H9 (cell line): ENCODE measurements around the gene ARCN1. TPM values are rescaled to one million over a fixed set of nuclear protein-coding genes. Genes with fewer than 3 reads are reported as not detected.
A peak's percentile ranks its signal among the peaks of the same experiment; 100 is the strongest.

Experiments
- DNase-seq: peaks from one replicate; pipeline ENCODE4 v3.0.0-alpha.2; 2017
- H2AFZ ChIP-seq: one replicate; pipeline ENCODE4 v1.6.1; 2013; ENCODE audit warnings: mild to moderate bottlenecking, low read length, control low read depth, moderate library complexity
- H2AK5ac ChIP-seq: 2 replicates; pipeline ENCODE4 v1.6.1; 2013; ENCODE audit warnings: low read length, control low read depth, mixed read lengths; ENCODE audit not compliant: insufficient read length
- H2BK120ac ChIP-seq: one replicate; pipeline ENCODE4 v1.6.1; 2013; ENCODE audit warnings: low read depth, mild to moderate bottlenecking, low read length, control low read depth, inconsistent platforms; ENCODE audit not compliant: poor library complexity, severe bottlenecking
- H2BK12ac ChIP-seq: 2 replicates; pipeline ENCODE4 v1.6.1; 2013; ENCODE audit warnings: low read length, control low read depth, mixed read lengths, low read depth; ENCODE audit not compliant: insufficient read length
- H2BK15ac ChIP-seq: 2 replicates; pipeline ENCODE4 v1.6.1; 2013; ENCODE audit warnings: low read depth, low read length, control low read depth
- H2BK20ac ChIP-seq: one replicate; pipeline ENCODE4 v1.6.1; 2013; ENCODE audit warnings: low read depth, mild to moderate bottlenecking, low read length, control low read depth, inconsistent platforms; ENCODE audit not compliant: poor library complexity, severe bottlenecking
- H2BK5ac ChIP-seq: 2 replicates; pipeline ENCODE4 v1.6.1; 2013; ENCODE audit warnings: low read length, control low read depth, mixed read lengths; ENCODE audit not compliant: insufficient read length
- H3K14ac ChIP-seq: 2 replicates; pipeline ENCODE4 v1.6.1; 2013; ENCODE audit warnings: low read length, control low read depth; ENCODE audit not compliant: insufficient read depth
- H3K18ac ChIP-seq: 2 replicates; pipeline ENCODE4 v1.6.1; 2013; ENCODE audit warnings: low read depth, mild to moderate bottlenecking, mixed read lengths, low read length, control low read depth; ENCODE audit not compliant: insufficient read length
- H3K23ac ChIP-seq: 2 replicates; pipeline ENCODE4 v1.6.1; 2013; ENCODE audit warnings: low read length, control low read depth, mixed read lengths, low read depth; ENCODE audit not compliant: insufficient read length
- H3K23me2 ChIP-seq: 2 replicates; pipeline ENCODE4 v1.6.1; 2013; ENCODE audit warnings: low read depth, mild to moderate bottlenecking, mixed read lengths, low read length, control low read depth; ENCODE audit not compliant: insufficient read length, poor library complexity, severe bottlenecking
- H3K27ac ChIP-seq: 2 replicates; pipeline ENCODE4 v1.5.1; 2013; ENCODE audit warnings: low read length, control low read depth, mixed read lengths, low read depth; ENCODE audit not compliant: insufficient read length
- H3K27me3 ChIP-seq: 2 replicates; pipeline ENCODE4 v1.6.1; 2013; ENCODE audit warnings: low read length, control low read depth, inconsistent platforms; ENCODE audit not compliant: insufficient read depth
- H3K4ac ChIP-seq: 2 replicates; pipeline ENCODE4 v1.6.1; 2013; ENCODE audit warnings: low read depth, mild to moderate bottlenecking, control low read depth, inconsistent platforms, low read length, moderate library complexity
- H3K4me1 ChIP-seq: 2 replicates; pipeline ENCODE4 v1.6.1; 2013; ENCODE audit warnings: low read length, control low read depth, inconsistent platforms; ENCODE audit not compliant: insufficient read depth
- H3K4me2 ChIP-seq: 2 replicates; pipeline ENCODE4 v1.6.1; 2013; ENCODE audit warnings: low read length, control low read depth, mixed read lengths; ENCODE audit not compliant: insufficient read length, insufficient read depth
- H3K56ac ChIP-seq: 2 replicates; pipeline ENCODE4 v1.6.1; 2013; ENCODE audit warnings: low read depth, mild to moderate bottlenecking, mixed read lengths, low read length, control low read depth; ENCODE audit not compliant: insufficient read length
- H3K79me1 ChIP-seq: 2 replicates; pipeline ENCODE4 v1.6.1; 2013; ENCODE audit warnings: low read depth, mild to moderate bottlenecking, moderate library complexity, low read length, control low read depth, inconsistent platforms; ENCODE audit not compliant: insufficient read depth, poor library complexity, severe bottlenecking
- H3K79me2 ChIP-seq: 2 replicates; pipeline ENCODE4 v1.6.1; 2013; ENCODE audit warnings: low read length, control low read depth, inconsistent platforms; ENCODE audit not compliant: insufficient read depth
- H3K9ac ChIP-seq: 2 replicates; pipeline ENCODE4 v1.6.1; 2013; ENCODE audit warnings: low read length, control low read depth, mixed read lengths; ENCODE audit not compliant: insufficient read length; ENCODE audit errors: extremely low read depth
- H3K9me3 ChIP-seq: one replicate; pipeline ENCODE4 v1.6.1; 2013; ENCODE audit warnings: low read depth, low read length, inconsistent platforms; ENCODE audit not compliant: control insufficient read depth
- H3T11ph ChIP-seq: one replicate; pipeline ENCODE4 v1.6.1; 2013; ENCODE audit warnings: mild to moderate bottlenecking, low read length, control low read depth, inconsistent platforms
- H4K20me1 ChIP-seq: one replicate; pipeline ENCODE4 v1.6.1; 2013; ENCODE audit not compliant: control insufficient read depth, insufficient read length, insufficient read depth
- H4K5ac ChIP-seq: 2 replicates; pipeline ENCODE4 v1.6.1; 2013; ENCODE audit warnings: low read depth, mild to moderate bottlenecking, mixed read lengths, low read length, control low read depth; ENCODE audit not compliant: insufficient read length
- H4K8ac ChIP-seq: replicated peaks from 2 replicates; pipeline ENCODE4 v1.6.1; 2013; ENCODE audit warnings: low read length, control low read depth, mixed read lengths, low read depth; ENCODE audit not compliant: insufficient read length
- H4K91ac ChIP-seq: 2 replicates; pipeline ENCODE4 v1.6.1; 2013; ENCODE audit warnings: low read depth, mild to moderate bottlenecking, moderate library complexity, mixed read lengths, low read length, control low read depth; ENCODE audit not compliant: insufficient read length
- H3K27ac Mint-ChIP-seq, 3 experiments: 2 replicates in 2 of 3; 3 replicates in 1 of 3; pipeline ENCODE4 v1.8.0; 2020 to 2021; ENCODE audit warnings: mixed read lengths in 3 of 3, mild to moderate bottlenecking in 1 of 3, moderate library complexity in 1 of 3
- H3K27me3 Mint-ChIP-seq: 2 replicates; pipeline ENCODE4 v1.8.0; 2021; ENCODE audit warnings: low read depth, mild to moderate bottlenecking, moderate library complexity, mixed read lengths
- H3K36me3 Mint-ChIP-seq, 3 experiments: 2 replicates in 2 of 3; 3 replicates in 1 of 3; pipeline ENCODE4 v1.8.0; 2020 to 2021; ENCODE audit warnings: low read depth in 3 of 3, mixed read lengths in 3 of 3; ENCODE audit not compliant: insufficient read depth in 1 of 3
- H3K4me1 Mint-ChIP-seq, 2 experiments: 2 replicates each; pipeline ENCODE4 v1.8.0; 2020; ENCODE audit warnings: mixed read lengths in 2 of 2
- H3K4me3 Mint-ChIP-seq, 2 experiments: 2 replicates in 1 of 2; 3 replicates in 1 of 2; pipeline ENCODE4 v1.8.0; 2020 to 2021; ENCODE audit warnings: mild to moderate bottlenecking in 2 of 2, mixed read lengths in 2 of 2, moderate library complexity in 1 of 2
- H3K9me3 Mint-ChIP-seq, 2 experiments: 2 replicates in 1 of 2; 3 replicates in 1 of 2; pipeline ENCODE4 v1.8.0; 2020; ENCODE audit warnings: mild to moderate bottlenecking in 2 of 2, mixed read lengths in 2 of 2, moderate library complexity in 1 of 2
- WGBS: extraction: QIAGEN DNeasy Blood & Tissue Kit; methylation state at CpG from one replicate; pipeline ENCODE4 v1.1.7; 2013; ENCODE audit warnings: missing lambda C conversion rate, low lambda C conversion rate, mixed read lengths; ENCODE audit not compliant: insufficient read length; ENCODE audit errors: extremely low coverage; 5-methylcytosine and 5-hydroxymethylcytosine counted together
- total RNA-seq: library from RNA; stranded (reverse); gene quantifications from 2 replicates; pipeline ENCODE4 v1.2.1, GENCODE V29; 2021
- TF ChIP-seq, protein P1 (sequence below): fragments of 200-600 bp; sonication (generic); conservative IDR thresholded peaks from 3 replicates; pipeline ENCODE4 v1.8.0; 2021; ENCODE audit warnings: antibody characterized with exemption, mild to moderate bottlenecking

Gene ARCN1
- total RNA-seq, 1 experiment from 2014 or later, result 152 TPM

DNA sequence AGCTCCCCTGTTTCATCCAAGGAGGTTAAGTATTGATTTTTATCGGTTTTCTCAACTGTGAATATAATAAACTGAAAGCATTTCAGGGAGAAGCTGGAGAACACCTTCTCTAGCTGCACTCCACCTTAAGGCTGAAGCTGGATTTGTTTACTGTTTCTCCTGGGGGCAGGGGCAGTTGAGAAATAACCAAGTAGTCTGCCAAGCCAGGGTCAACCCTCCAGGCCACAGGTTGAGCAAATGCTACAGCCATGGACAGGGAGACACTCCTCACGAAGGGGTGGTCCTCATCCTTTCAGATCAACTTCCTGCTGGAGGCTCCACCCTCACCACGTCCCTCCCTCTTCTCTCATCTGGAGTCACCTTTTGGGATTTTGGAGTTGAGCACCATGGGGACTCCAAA is 45.1 kb upstream of the ARCN1 start, which contains the start of gene TTC36:
TTC36 (plus strand) TSS at position 366 of the 400 bp plus-strand sequence; CDS start at position 387, 21 bp downstream.
- Histone ChIP-seq H3K4me1 (no peaks in the 10 kb centered on the region; the same call in 1 of the 2 replicates), H3K23ac (no peak within 1 kb of the TSS), H2BK15ac (no peak within 1 kb of the TSS), H2AFZ (no peak within 1 kb of the TSS), H3K4me2 (no peak within 1 kb of the TSS), H2BK120ac (no peak within 1 kb of the TSS), H3K27me3 (no peaks in the 10 kb centered on the region), H3K23me2 (peaks cover 10% of the 10 kb centered on the region), H3K27ac (no peak within 1 kb of the TSS), H3K9me3 (no peaks in the 10 kb centered on the region), H3K79me2 (no peaks in the 10 kb centered on the region), H4K5ac (no peak within 1 kb of the TSS), H3K9ac (no peak within 1 kb of the TSS), H3K4ac (no peak within 1 kb of the TSS), H4K8ac (no peak within 1 kb of the TSS), H2AK5ac (no peak within 1 kb of the TSS), H2BK12ac (no peak within 1 kb of the TSS), H3K56ac (no peak within 1 kb of the TSS), H3T11ph (no peak within 1 kb of the TSS), H3K18ac (no peak within 1 kb of the TSS), H3K14ac (no peak within 1 kb of the TSS), H2BK20ac (no peak within 1 kb of the TSS), H3K79me1 (no peaks in the 10 kb centered on the region), H4K20me1 (no peaks in the 10 kb centered on the region), H2BK5ac (no peak within 1 kb of the TSS), H4K91ac (no peak within 1 kb of the TSS)
- WGBS, result no CpG with 5 or more reads among the region's 3 CpGs
- H3K36me3 Mint-ChIP-seq, result peaks cover 8 to 32% (median 26%) of the 10 kb centered on the region in 3 experiments; a peak in 6 of 7 replicates
- H3K4me3 Mint-ChIP-seq, result no peak within 1 kb of the TSS
- no peak for DNase-seq
- no peaks in the 10 kb centered on the region for H3K9me3 Mint-ChIP-seq
- TF ChIP-seq, protein P1, sequence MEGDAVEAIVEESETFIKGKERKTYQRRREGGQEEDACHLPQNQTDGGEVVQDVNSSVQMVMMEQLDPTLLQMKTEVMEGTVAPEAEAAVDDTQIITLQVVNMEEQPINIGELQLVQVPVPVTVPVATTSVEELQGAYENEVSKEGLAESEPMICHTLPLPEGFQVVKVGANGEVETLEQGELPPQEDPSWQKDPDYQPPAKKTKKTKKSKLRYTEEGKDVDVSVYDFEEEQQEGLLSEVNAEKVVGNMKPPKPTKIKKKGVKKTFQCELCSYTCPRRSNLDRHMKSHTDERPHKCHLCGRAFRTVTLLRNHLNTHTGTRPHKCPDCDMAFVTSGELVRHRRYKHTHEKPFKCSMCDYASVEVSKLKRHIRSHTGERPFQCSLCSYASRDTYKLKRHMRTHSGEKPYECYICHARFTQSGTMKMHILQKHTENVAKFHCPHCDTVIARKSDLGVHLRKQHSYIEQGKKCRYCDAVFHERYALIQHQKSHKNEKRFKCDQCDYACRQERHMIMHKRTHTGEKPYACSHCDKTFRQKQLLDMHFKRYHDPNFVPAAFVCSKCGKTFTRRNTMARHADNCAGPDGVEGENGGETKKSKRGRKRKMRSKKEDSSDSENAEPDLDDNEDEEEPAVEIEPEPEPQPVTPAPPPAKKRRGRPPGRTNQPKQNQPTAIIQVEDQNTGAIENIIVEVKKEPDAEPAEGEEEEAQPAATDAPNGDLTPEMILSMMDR, result no peak
- peak within 1 kb of the TSS; percentile 16 to 76 (median 23); a peak in 4 of 7 replicates for H3K27ac Mint-ChIP-seq
- H3K27me3 Mint-ChIP-seq, result peaks cover 5% of the 10 kb centered on the region; the same call in 1 of the 2 replicates
- H3K4me1 Mint-ChIP-seq, result peaks cover 37 to 41% of the 10 kb centered on the region in 2 experiments
